SU-DHL-6 (cell line): ENCODE data around the gene GPR155.

Experiments used
- EZH2phosphoT487 ChIP-seq: fragments of 200-600 bp; sonication (generic), shearing (Covaris generic); conservative IDR thresholded peaks from 2 replicates; pipeline ENCODE4 v1.6.1; 2018; ENCODE audit warnings: mild to moderate bottlenecking, antibody characterized with exemption, low read length, moderate library complexity, mixed read lengths
- TF ChIP-seq, protein P1 (sequence below): fragments of 200-600 bp; sonication (generic); IDR thresholded peaks from one replicate; pipeline ENCODE4 v1.5.1; 2017; ENCODE audit warnings: antibody characterized with exemption, mild to moderate bottlenecking, low read length, moderate library complexity; ENCODE audit not compliant: insufficient read depth, poor library complexity, severe bottlenecking

DNA sequence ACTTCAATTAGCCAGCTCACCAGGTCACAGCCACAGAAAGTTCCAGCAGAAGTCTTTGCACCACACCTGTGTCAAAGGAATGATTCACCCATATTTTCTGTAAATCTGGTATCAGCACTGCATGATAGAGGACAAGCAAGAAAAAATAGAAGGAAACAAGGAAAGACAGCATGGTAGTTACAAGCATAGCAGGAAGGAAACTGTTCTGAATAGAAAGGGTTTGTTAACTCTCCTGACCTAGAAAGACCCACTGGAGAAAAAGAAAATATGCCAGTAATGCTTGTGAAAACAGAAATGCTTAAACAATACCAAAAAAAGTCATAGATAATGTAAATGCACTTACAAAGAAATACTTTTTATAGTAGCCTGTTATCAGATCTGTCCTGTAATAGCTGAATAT lies 50.5 kb downstream of the GPR155 start:
- TF ChIP-seq, protein P1, sequence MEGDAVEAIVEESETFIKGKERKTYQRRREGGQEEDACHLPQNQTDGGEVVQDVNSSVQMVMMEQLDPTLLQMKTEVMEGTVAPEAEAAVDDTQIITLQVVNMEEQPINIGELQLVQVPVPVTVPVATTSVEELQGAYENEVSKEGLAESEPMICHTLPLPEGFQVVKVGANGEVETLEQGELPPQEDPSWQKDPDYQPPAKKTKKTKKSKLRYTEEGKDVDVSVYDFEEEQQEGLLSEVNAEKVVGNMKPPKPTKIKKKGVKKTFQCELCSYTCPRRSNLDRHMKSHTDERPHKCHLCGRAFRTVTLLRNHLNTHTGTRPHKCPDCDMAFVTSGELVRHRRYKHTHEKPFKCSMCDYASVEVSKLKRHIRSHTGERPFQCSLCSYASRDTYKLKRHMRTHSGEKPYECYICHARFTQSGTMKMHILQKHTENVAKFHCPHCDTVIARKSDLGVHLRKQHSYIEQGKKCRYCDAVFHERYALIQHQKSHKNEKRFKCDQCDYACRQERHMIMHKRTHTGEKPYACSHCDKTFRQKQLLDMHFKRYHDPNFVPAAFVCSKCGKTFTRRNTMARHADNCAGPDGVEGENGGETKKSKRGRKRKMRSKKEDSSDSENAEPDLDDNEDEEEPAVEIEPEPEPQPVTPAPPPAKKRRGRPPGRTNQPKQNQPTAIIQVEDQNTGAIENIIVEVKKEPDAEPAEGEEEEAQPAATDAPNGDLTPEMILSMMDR, result no peak
- TF ChIP-seq EZH2phosphoT487, result no peak
